H1 (cell line): ENCODE measurements around the gene CFLAR. TPM values are rescaled to one million over a fixed set of nuclear protein-coding genes. Genes with fewer than 3 reads are reported as not detected.

Experiments
- CTCF ChIA-PET: fragments of 300-600 bp; sonication (Branson Sonifier 250); formaldehyde crosslinking; loops from one replicate; lab custom pipeline; 2021; ENCODE audit not compliant: partially characterized antibody; lab: Charles Lee
- POLR2A ChIA-PET: fragments of 300-600 bp; sonication (Branson Sonifier 250); formaldehyde crosslinking; loops from one replicate; lab custom pipeline; 2021; ENCODE audit warnings: inconsistent platforms; ENCODE audit not compliant: partially characterized antibody; lab: Charles Lee
- DNase-seq, 2 experiments: peaks; one replicate each; pipeline versions ENCODE4 v3.0.0 to v3.0.0-alpha.2; 2010 to 2022; ENCODE audit warnings: low spot score in 2 of 2, low read depth in 1 of 2, mixed read lengths in 1 of 2
- FAIRE-seq: peaks from 2 replicates; lab custom pipeline; 2011; peaks lifted over from hg19 to GRCh38; lab: Jason Lieb, UNC
- H2AFZ ChIP-seq: 2 replicates; pipeline ENCODE4 v1.8.1; 2012; ENCODE audit warnings: low read length, inconsistent platforms
- H2AK5ac ChIP-seq: 2 replicates; pipeline ENCODE4 v1.6.1; 2013; ENCODE audit warnings: low read depth, low read length
- H2BK120ac ChIP-seq: replicated peaks from 2 replicates; pipeline ENCODE3; 2013; ENCODE audit warnings: low read depth, low read length, inconsistent platforms
- H2BK12ac ChIP-seq: 2 replicates; pipeline ENCODE4 v1.6.1; 2013; ENCODE audit warnings: low read depth, low read length
- H2BK15ac ChIP-seq: 2 replicates; pipeline ENCODE4 v1.6.1; 2013; ENCODE audit warnings: low read length
- H2BK20ac ChIP-seq: 2 replicates; pipeline ENCODE4 v1.6.1; 2013; ENCODE audit warnings: low read length
- H2BK5ac ChIP-seq: 2 replicates; pipeline ENCODE4 v1.6.1; 2013; ENCODE audit warnings: low read depth, low read length
- H3K14ac ChIP-seq: 2 replicates; pipeline ENCODE4 v1.6.1; 2013; ENCODE audit warnings: inconsistent platforms; ENCODE audit not compliant: insufficient read length
- H3K18ac ChIP-seq: 2 replicates; pipeline ENCODE4 v1.6.1; 2013; ENCODE audit warnings: low read length; ENCODE audit errors: extremely low read depth
- H3K23ac ChIP-seq: 2 replicates; pipeline ENCODE4 v1.6.1; 2013; ENCODE audit warnings: inconsistent platforms; ENCODE audit not compliant: insufficient read length
- H3K23me2 ChIP-seq: 2 replicates; pipeline ENCODE4 v1.6.1; 2013; ENCODE audit warnings: low read depth, low read length
- H3K27ac ChIP-seq: 2 replicates; pipeline ENCODE4 v1.6.1; 2011; ENCODE audit warnings: low read depth, low read length, inconsistent platforms
- H3K27me3 ChIP-seq, 4 experiments: replicated peaks in 1 of 4; 1 replicate in 1 of 4; 2 replicates in 3 of 4; pipeline versions ENCODE4 v1.6.1 to v1.8.1; 2011 to 2013; ENCODE audit warnings: low read length in 3 of 4, mild to moderate bottlenecking in 3 of 4, inconsistent platforms in 2 of 4, mixed read lengths in 2 of 4, moderate library complexity in 1 of 4; ENCODE audit not compliant: control insufficient read depth in 3 of 4, insufficient read depth in 3 of 4; ENCODE audit errors: extremely low read depth in 1 of 4
- H3K36me3 ChIP-seq, 4 experiments: 2 replicates each; pipeline versions ENCODE4 v1.6.1 to v1.8.1; 2011 to 2013; ENCODE audit warnings: mild to moderate bottlenecking in 4 of 4, low read length in 3 of 4, moderate library complexity in 2 of 4, control low read depth in 1 of 4, inconsistent platforms in 1 of 4; ENCODE audit not compliant: insufficient read depth in 4 of 4, control insufficient read depth in 2 of 4
- H3K4ac ChIP-seq: replicated peaks from 2 replicates; pipeline ENCODE3; 2013; ENCODE audit warnings: low read length, low read depth, mixed read lengths, inconsistent platforms; ENCODE audit not compliant: insufficient read length
- H3K4me1 ChIP-seq, 4 experiments: replicated peaks in 1 of 4; 1 replicate in 1 of 4; 2 replicates in 3 of 4; pipeline versions ENCODE4 v1.6.1 to v1.8.1; 2011 to 2013; ENCODE audit warnings: low read length in 3 of 4, inconsistent platforms in 2 of 4, mixed read lengths in 1 of 4; ENCODE audit not compliant: insufficient read depth in 4 of 4, control insufficient read depth in 3 of 4
- H3K4me2 ChIP-seq, 2 experiments: 2 replicates each; pipeline versions ENCODE4 v1.6.1 to v1.8.1; 2011 to 2013; ENCODE audit warnings: low read depth in 2 of 2, low read length in 2 of 2, control low read depth in 1 of 2, inconsistent platforms in 1 of 2, mild to moderate bottlenecking in 1 of 2; ENCODE audit not compliant: insufficient read depth in 1 of 2
- H3K4me3 ChIP-seq, 4 experiments: fragments of 200-600, 300-600 bp in 1 of 4; sonication (generic), shearing (Covaris generic), sonication (Bioruptor Twin) in 1 of 4; 2 replicates each; pipeline versions ENCODE4 v1.5.1 to v1.8.1; 2011 to 2016; ENCODE audit warnings: low read length in 4 of 4, low read depth in 3 of 4, control low read depth in 2 of 4, inconsistent platforms in 2 of 4, mild to moderate bottlenecking in 2 of 4, mixed read lengths in 1 of 4, moderate library complexity in 1 of 4; ENCODE audit not compliant: insufficient read depth in 2 of 4; ENCODE audit errors: extremely low read depth in 1 of 4
- H3K56ac ChIP-seq: replicated peaks from 2 replicates; pipeline ENCODE3; 2013; ENCODE audit warnings: low read depth, mild to moderate bottlenecking, mixed read lengths, low read length, inconsistent platforms; ENCODE audit not compliant: insufficient read length
- H3K79me1 ChIP-seq: 2 replicates; pipeline ENCODE4 v1.6.1; 2013; ENCODE audit warnings: low read depth, low read length, control low read depth
- H3K79me2 ChIP-seq, 2 experiments: 2 replicates each; pipeline versions ENCODE4 v1.6.1 to v1.8.1; 2012 to 2013; ENCODE audit warnings: low read length in 2 of 2, mild to moderate bottlenecking in 2 of 2, inconsistent platforms in 1 of 2; ENCODE audit not compliant: insufficient read depth in 2 of 2, control insufficient read depth in 1 of 2
- H3K9ac ChIP-seq, 4 experiments: replicated peaks in 1 of 4; 1 replicate in 1 of 4; 2 replicates in 3 of 4; pipeline versions ENCODE4 v1.6.1 to v1.8.1; 2011 to 2013; ENCODE audit warnings: low read depth in 3 of 4, low read length in 3 of 4, control low read depth in 2 of 4, mild to moderate bottlenecking in 2 of 4, moderate library complexity in 2 of 4, inconsistent platforms in 1 of 4; ENCODE audit errors: extremely low read depth in 1 of 4
- H3K9me3 ChIP-seq, 2 experiments: 2 replicates each; pipeline versions ENCODE4 v1.6.1 to v1.8.1; 2012 to 2013; ENCODE audit warnings: mild to moderate bottlenecking in 2 of 2, moderate library complexity in 2 of 2, control low read depth in 1 of 2, inconsistent platforms in 1 of 2, low read depth in 1 of 2, low read length in 1 of 2, mixed read lengths in 1 of 2; ENCODE audit not compliant: insufficient read depth in 2 of 2
- H4K20me1 ChIP-seq, 2 experiments: replicated peaks in 1 of 2; 2 replicates each; pipeline versions ENCODE3 to v1.8.1; 2011 to 2013; ENCODE audit warnings: inconsistent platforms in 2 of 2, low read length in 2 of 2, mild to moderate bottlenecking in 1 of 2; ENCODE audit not compliant: insufficient read depth in 2 of 2, control insufficient read depth in 1 of 2
- H4K5ac ChIP-seq: 2 replicates; pipeline ENCODE4 v1.6.1; 2013; ENCODE audit warnings: low read length, low read depth, mixed read lengths, inconsistent platforms; ENCODE audit not compliant: insufficient read length
- H4K8ac ChIP-seq: 2 replicates; pipeline ENCODE4 v1.8.0; 2013; ENCODE audit warnings: mild to moderate bottlenecking, moderate library complexity, low read length, inconsistent platforms; ENCODE audit not compliant: insufficient read depth; ENCODE audit errors: extremely low read depth
- H4K91ac ChIP-seq: replicated peaks from 2 replicates; pipeline ENCODE3; 2013; ENCODE audit warnings: low read length, mixed read lengths, inconsistent platforms; ENCODE audit not compliant: insufficient read length
- ATF3 ChIP-seq: IDR thresholded peaks from 2 replicates; pipeline ENCODE4 v1.6.1; 2011; ENCODE audit warnings: low read depth, mild to moderate bottlenecking, low read length; ENCODE audit not compliant: insufficient read depth
- CBX8 ChIP-seq: fragments of 300-800, 300-1000 bp; sonication (generic); IDR thresholded peaks from 2 replicates; pipeline ENCODE4 v1.7.1; 2016; ENCODE audit warnings: low read depth, low read length, borderline replicate concordance
- EP300 ChIP-seq, 2 experiments: IDR thresholded peaks; 1 replicate in 1 of 2; 2 replicates in 1 of 2; pipeline ENCODE4 v1.6.1; 2011 to 2012; ENCODE audit warnings: low read depth in 2 of 2, low read length in 2 of 2, mild to moderate bottlenecking in 2 of 2, borderline replicate concordance in 1 of 2, inconsistent platforms in 1 of 2, moderate library complexity in 1 of 2
- JUN ChIP-seq: IDR thresholded peaks from 2 replicates; pipeline ENCODE4 v1.6.1; 2011; ENCODE audit warnings: low read depth, mild to moderate bottlenecking, improper control_type of control experiment, low read length
- MAX ChIP-seq: IDR thresholded peaks from 2 replicates; pipeline ENCODE4 v1.6.1; 2012; ENCODE audit warnings: inconsistent platforms
- NANOG ChIP-seq: IDR thresholded peaks from 2 replicates; pipeline ENCODE4 v1.6.1; 2011; ENCODE audit warnings: low read length, low read depth, mild to moderate bottlenecking, inconsistent platforms; ENCODE audit not compliant: insufficient read depth, poor library complexity, severe bottlenecking
- POU5F1 ChIP-seq: IDR thresholded peaks from 2 replicates; pipeline ENCODE4 v1.6.1; 2011; ENCODE audit warnings: low read depth, mild to moderate bottlenecking, low read length, moderate library complexity
- RAD21 ChIP-seq, 2 experiments: IDR thresholded peaks in 1 of 2; conservative IDR thresholded peaks in 1 of 2; 2 replicates each; pipeline ENCODE4 v1.6.1; 2011; ENCODE audit warnings: low read depth in 2 of 2, low read length in 2 of 2, improper control_type of control experiment in 1 of 2, inconsistent platforms in 1 of 2, mild to moderate bottlenecking in 1 of 2, moderate library complexity in 1 of 2
- RBBP5 ChIP-seq: IDR thresholded peaks from 2 replicates; pipeline ENCODE4 v1.7.1; 2012; ENCODE audit warnings: low read depth, mild to moderate bottlenecking, inconsistent platforms, low read length, moderate library complexity, borderline replicate concordance
- SIRT6 ChIP-seq: IDR thresholded peaks from one replicate; pipeline ENCODE4 v1.7.1; 2012; ENCODE audit warnings: low read length, inconsistent platforms
- SIX5 ChIP-seq: IDR thresholded peaks from 2 replicates; pipeline ENCODE4 v1.6.1; 2011; ENCODE audit warnings: mild to moderate bottlenecking, low read depth, low read length
- SP2 ChIP-seq: IDR thresholded peaks from 2 replicates; pipeline ENCODE4 v1.6.1; 2012; ENCODE audit warnings: mild to moderate bottlenecking, low read length, inconsistent platforms
- TBP ChIP-seq: IDR thresholded peaks from 2 replicates; pipeline ENCODE4 v1.6.1; 2011; ENCODE audit warnings: low read depth, low read length, improper control_type of control experiment
- WGBS, 2 experiments: shearing (Covaris generic) in 1 of 2; methylation state at CpG; one replicate each; pipeline versions ENCODE4 v1.1.6 to v1.1.7; 2013 to 2015; ENCODE audit warnings: low lambda C conversion rate in 2 of 2, mixed read lengths in 2 of 2, inconsistent platforms in 1 of 2, low coverage in 1 of 2, missing lambda C conversion rate in 1 of 2; ENCODE audit not compliant: insufficient replicate concordance in 2 of 2, insufficient coverage in 1 of 2, insufficient read length in 1 of 2; ENCODE audit errors: extremely low coverage in 1 of 2, missing lambda C conversion rate in 1 of 2; 5-methylcytosine and 5-hydroxymethylcytosine counted together
- polyA plus RNA-seq, 7 experiments: library from polyadenylated mRNA; depleted of rRNA in 3 of 7; stranded (reverse) in 5 of 7; unstranded in 2 of 7; fragments of >200 nt in 5 of 7; fragments of 200-250 nt in 2 of 7; gene quantifications; 1 replicate in 5 of 7; 2 replicates in 1 of 7; 4 replicates in 1 of 7; pipeline versions ENCODE4 v1.2.1 to v1.2.3, GENCODE V29; 2011 to 2013; ENCODE audit warnings: missing spikeins in 2 of 7, mixed read lengths in 2 of 7
- total RNA-seq: library from RNA; stranded (reverse); fragmentation: NEBNext Ultra II Directional; extraction: Animal tissue kit (Norgen Biotek cat#: 25700); gene quantifications from 2 replicates; pipeline ENCODE4 v1.2.1, GENCODE V29; 2021

The CFLAR gene
- total and polyA plus RNA-seq, 2 of the 8 experiments (the other 6 are each of a cell fraction or from before 2014, with no cell fraction given), result 1.1 to 3.9 TPM

GRCh38 chr2:201100497-201100896, 15.5 kb upstream of the CFLAR start:
- Histone ChIP-seq H3K4me3 (no peak overlapping the region), H3K18ac (no peak overlapping the region), H2BK5ac (no peak overlapping the region), H3K9ac (no peak overlapping the region), H3K14ac (no peak overlapping the region), H4K8ac (no peak overlapping the region), H3K4me2 (no peak overlapping the region), H3K4me1 (no peaks in the 10 kb centered on the region), H4K20me1 (no peaks in the 10 kb centered on the region), H3K23me2 (no peaks in the 10 kb centered on the region), H3K79me2 (no peaks in the 10 kb centered on the region), H3K56ac (no peak overlapping the region), H3K4ac (no peak overlapping the region), H2BK12ac (no peak overlapping the region), H3K9me3 (no peaks in the 10 kb centered on the region), H3K23ac (no peak overlapping the region), H3K79me1 (no peaks in the 10 kb centered on the region), H2AK5ac (no peak overlapping the region), H3K36me3 (no peaks in the 10 kb centered on the region), H4K5ac (no peak overlapping the region), H2BK120ac (no peak overlapping the region), H3K27ac (no peak overlapping the region), H2AFZ (no peak overlapping the region), H2BK15ac (no peak overlapping the region), H3K27me3 (no peaks in the 10 kb centered on the region), H2BK20ac (no peak overlapping the region), H4K91ac (no peak overlapping the region)
- no peak for DNase-seq
- CTCF ChIA-PET, result interaction anchor here (0.6 to 0.9 kb wide), 2 partner anchors 10 to 40 kb away, joined by 3 to 4 read pairs; no protein-coding TSS in a partner anchor
- WGBS, 2 experiments, result 97% methylated on average over 3 of the region's 3 CpGs; no CpG with 5 or more reads in 1 of the 2 experiments
- POLR2A ChIA-PET, result interaction anchor here (1.5 kb wide), 1 partner anchor 12 kb away, joined by 4 read pairs; no protein-coding TSS in a partner anchor
- no peak for FAIRE-seq
- TF ChIP-seq RBBP5 (no peak), MAX (no peak), ATF3 (no peak), POU5F1 (no peak), EP300 (IDR thresholded peaks at IDR 0.05; ENCODE audit: borderline replicate concordance in 1 of 2, low read depth in 2 of 2, low read length in 2 of 2) (no peak), SIRT6 (no peak), SP2 (no peak), NANOG (no peak), JUN (no peak), CBX8 (no peak), TBP (no peak), RAD21 (IDR thresholded peaks at IDR 0.05 in 1 of 2, conservative IDR thresholded peaks at IDR 0.05 in 1 of 2; ENCODE audit: low read depth in 2 of 2, low read length in 2 of 2) (no peak), SIX5 (no peak)
